Activated CD8-positive, alpha-beta memory T cell treated with anti-CD3 and anti-CD28 coated beads, Interleukin-2, amount 50 U/mL, for 4 hours (primary cell): ENCODE measurements around the gene CLDN22.
"Not testable (repeated sequence)": the region's sequence is repeated elsewhere in the genome, so short reads cannot be mapped to it uniquely, and the experiment has no call there.

Experiments used
- DNase-seq: peaks from one replicate; pipeline ENCODE4 v3.0.0-alpha.2; 2020

CLDN22 gene

DNA sequence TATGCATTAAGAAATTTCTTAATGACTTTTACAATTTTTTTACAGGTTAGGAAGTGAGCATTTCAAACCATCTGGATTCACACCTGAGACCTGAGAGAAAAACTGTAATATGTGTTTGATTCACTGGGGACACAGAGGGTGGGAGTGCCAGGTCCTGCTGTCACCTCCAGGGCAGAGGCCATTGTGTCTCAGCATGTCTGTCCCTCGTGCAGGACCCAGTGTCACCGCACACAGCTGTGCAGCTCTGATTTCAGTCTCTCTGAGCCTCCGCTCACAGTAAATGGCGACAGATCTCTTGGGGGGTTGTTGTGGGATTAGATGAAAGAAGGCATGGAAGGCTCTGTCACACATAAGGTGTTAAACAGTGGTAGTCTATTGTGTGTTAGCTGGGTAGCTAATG is 25.2 kb upstream of the CLDN22 start:
- no peak for DNase-seq

DNA sequence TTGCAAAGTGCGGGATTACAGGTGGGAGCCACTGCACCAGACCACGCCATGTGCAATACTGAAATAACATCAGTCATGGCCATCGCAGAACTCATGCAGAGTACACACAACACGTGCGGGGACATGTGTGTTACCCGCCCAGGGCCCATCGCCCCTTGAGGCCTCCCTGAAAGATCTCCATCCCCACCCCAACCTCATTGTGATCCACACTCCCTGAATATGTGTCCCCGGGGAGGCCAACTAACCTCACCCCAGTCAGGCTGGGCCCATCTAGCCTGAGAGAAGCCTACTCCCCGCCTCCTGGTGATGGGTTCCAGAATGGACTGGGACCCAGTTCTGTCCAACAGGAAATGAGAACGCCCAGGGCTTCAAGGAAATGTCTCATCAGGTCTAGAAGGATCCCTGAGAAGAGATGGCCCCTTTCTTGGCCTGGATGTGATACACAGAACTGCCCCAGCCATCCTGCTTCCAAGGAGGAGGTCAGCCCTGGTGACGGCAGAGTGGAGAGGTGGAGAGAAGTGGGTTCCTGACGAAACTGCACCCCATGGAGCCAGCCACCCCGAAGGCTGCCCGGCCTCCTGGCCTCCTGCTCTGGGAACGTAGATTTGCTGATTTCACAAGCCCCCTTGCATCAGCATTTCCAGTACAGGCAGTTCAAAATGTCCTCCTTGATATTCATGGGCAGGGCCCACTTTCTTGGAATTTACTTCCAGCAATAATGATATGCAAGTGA is 24.6 kb upstream of the CLDN22 start:
- DNase-seq = no peak

DNA sequence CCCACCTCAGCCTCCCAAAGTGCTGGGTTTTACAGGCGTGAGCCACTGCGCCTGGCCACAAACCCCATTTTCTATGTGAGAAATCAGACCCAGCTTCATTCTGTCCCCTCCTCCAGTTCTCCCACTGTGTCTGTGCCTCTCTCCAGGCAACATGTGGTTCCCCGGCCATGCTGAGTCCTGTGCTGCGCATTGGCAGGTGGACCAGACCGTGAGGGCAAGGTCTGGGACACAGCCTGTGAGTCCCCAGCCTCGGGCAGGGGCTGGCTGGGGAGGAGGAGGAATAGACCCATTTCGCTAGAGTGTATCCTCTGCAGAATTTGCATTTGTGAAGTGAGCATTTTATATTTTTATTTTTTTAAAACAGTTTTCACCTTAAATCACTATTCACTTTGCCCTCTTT is 23.7 kb upstream of the CLDN22 start:
- no peak for DNase-seq

DNA sequence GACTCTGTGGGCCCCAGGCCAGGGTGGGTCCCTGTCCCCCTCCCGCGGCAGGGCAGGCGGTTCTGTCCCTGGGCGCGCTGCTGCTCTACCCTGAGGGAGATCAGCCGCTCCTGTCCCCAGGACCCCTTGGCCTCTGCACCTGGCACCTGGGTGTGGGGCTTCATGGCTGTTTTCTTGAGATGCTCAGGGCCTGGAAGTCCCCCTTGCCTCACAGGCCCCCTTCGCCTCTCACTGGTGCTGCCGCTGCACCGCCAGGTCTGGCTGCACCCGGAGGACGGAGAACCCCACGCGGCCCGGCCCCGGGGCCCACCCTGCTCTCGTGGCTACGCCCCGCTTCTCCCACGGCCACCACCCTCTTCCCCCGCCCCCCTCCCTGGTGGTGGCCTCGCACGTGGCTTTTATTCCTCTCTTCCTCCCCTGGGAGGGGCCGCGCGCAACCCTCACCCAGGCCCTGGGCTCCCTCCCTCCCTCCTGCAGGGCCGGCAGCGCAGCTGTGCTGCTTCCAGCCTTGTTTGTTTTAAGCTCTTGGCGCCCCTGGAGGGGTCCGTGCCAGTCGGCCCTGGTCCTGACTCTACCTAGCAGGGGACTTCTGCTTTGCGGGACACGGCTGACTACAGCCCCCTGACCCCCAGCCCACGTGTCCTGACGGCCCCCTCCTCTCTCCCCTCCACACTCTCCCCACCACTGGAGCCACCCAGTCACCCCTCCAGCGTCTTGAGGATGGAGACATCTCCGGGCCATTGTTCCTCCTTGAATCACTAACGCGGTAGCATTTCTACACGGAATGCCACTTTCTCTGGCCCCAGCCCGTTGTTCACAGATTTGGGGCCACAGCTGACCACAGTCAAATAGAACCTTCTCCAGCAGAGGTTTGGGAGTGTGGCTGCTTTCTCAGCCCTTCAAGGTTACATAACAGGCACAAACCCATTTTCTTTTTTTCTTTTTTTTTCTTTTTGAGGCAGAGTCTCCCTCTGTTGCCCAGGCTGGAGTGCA is 22.8 kb upstream of the CLDN22 start:
- DNase-seq = no peak

DNA sequence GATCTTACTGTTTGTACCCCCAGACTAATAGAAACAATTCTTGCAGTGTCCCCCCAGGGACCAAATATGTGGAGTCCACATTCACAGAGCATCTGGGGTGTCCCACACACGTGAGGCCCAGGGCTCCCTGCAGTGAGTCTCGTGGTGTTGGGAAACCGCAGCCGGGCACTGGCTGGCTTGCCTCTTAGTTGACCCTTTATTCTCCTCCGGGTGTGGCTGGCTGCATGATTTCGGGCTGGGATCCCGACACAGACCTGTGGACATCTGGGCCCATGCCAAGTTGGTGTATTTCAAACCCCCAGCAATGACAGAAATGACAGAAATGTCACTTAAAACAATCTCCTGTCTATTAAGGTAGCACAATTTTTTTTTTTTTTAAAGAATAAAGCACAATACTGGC is 17.8 kb upstream of the CLDN22 start:
- DNase-seq = no peak

DNA sequence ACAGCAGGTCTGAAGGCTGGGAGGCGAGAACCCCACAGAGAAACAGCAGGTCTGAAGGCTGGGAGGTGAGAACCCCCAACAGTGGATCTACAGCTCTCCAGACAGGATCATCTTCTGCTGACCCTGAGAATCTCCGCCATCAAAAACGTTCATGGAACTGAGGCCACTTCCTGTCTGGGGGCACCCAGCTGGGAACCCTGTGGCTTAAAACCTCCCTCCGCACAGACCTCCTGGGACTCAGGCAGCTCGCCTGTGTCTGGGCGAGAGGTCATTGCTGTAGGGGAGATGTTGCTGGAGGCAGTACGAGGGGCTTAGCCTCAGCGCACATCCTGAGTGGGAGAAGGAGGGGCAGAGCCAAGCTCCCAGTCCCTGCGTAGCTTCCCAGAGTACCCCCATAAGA is 17.3 kb upstream of the CLDN22 start:
- no peak for DNase-seq

DNA sequence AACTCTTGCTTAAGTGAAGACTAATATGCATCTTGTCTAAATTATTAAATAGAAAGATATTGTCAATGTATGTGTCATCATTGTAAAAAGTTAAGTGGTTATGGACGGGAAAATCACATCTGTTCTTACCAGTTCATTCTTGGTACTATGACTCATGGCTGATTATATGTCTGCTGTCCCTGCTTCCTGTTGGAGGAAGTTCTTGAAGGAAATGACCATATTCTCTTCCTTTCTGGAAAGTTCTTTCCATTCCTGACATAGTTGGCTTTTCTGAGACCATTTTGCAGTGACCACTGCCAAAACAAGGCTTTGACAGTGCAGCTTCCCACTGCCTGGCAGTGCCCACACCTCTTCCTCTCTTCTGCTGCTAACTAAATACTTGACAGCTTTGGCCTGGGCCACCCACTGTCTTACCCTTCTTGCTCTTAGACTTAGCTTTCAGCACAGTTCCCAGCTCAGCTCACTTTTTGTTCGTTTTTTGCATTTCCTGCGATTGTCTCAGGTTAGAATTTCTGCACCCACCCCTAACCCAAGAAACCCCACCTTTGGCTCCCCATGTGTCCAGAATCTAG is 15.4 kb upstream of the CLDN22 start:
- DNase-seq = no peak

DNA sequence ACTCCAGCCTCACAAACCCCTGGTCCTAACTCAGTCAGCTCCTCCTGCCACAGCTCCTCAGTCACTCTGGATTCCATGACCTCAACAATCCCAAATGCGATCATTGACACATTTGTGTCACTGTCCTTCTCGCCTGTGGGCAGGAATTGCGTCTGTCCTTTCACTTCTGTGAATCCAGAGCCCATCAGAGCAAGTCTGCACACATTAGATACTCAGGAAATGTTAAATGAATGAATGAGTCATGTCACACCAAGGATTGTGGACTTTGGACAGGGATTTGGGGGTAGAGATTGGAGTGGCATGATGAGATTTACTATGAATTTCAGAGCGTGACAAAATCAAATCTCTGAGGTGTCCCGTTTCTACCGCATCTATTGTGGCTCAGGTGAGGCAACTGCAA is 13.9 kb upstream of the CLDN22 start:
- DNase-seq = no peak

DNA sequence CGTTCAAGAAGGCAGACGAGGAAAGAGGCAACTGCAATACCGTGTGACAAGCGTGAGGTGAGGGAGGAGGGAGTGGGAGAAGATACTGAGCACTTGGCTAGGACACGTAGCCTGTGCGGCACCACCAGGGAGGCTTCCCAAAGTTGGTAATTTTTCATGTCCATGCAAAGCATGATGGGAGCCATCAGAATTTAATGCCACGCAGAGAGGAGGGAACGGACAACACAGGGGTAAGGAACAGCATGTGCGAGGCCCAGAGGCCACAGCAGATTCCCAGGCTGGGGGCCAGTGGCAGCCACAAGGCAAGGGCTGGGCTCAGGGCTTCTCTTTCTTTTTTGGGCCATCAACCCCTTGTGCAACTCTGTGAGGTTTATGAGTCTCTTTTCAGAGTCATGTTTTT is 13.1 kb upstream of the CLDN22 start:
- DNase-seq = no peak

DNA sequence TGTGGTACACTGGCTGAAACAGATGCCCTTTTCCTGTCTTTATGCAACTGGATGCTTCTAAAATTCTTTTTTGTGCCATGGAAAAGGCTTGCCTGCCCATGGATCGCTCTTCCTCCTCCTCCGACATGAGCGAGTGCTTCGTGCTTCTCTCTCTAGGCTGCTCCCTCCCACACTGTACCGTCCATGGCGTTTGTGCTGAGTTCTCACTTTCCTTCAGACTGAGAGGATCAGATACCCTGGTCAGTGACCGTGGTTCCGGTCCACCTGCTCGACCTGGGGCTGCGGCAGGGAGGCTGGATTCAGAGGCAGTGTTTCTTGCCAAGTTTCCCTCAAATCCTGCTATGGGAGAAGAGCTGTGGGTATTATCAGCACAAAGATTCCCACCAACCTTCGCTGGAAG is 12.4 kb upstream of the CLDN22 start:
- DNase-seq = no peak

DNA sequence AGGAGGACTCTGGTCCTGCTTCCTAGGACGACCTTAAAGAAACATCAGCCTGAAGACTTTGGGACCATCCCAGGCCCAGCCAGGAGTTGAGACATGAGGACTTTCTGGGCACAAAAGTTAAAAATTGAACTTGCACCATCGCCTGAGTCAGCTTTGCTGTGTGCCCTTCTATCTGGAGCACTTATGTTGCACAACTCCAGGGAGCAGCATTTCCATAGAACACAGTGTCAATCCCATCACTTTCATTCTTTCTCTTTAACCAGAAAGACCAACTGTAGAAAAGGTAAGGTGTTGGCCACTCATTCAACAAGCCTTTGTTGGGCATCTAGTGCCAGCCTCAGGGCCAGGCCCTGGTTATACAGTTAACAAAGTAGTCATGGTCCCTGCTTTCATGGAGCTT is 10.8 kb upstream of the CLDN22 start:
- DNase-seq = no peak

DNA sequence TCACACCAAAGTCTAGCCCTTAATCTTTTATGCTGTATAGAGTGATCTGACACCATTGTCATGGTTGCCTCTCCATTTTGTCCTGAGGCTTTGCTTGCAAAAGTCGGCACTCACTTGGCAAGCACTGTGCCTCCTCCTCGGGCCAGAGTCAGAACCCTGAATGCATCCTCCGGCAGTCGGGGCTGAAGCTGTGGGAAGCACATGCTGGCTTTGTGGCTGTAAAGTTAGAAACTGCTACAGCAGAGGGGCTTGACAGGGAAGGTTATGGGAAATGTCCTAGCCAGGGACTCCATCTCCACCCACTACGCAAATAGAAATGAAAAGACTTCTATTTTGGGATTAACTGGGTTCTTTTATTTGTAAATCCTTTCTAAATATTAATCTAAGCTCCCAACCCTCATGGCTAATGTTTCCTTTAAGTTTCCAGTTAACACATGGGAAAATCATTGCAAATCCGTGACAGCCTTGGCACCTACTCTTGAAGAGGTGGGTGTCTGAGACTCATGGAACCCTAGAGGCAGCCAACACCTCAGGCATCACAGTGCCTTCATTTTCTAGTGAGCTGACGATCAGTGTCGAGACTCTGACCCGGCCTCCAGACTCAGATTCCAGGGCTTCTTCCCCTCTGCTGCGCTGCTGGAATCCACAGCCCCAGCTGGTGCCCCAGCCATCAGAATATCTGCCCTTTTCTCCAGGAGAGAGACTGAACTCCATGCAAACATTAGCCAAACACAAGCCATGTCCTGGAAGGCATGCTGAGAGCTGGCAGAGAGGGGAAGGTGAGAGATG is 10.1 kb upstream of the CLDN22 start:
- DNase-seq = no peak

DNA sequence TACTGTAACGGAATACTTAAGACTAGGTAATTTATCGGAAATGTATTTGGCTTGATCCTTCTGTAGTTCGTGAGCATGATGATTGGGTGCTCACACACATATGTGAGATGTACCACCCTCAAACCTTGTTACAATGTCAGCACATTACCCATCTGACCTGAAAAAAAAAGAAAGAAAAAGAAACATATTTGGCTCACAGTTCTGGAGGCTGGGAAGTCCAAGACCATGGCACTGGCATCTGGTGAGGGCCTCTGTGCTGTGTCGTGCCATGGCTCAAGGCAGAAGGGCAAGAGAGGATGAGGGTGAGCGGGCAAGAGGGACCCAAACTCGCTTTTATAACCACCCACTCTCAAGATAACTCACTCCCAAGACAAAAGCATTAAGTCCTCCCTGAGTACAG is 9.2 kb upstream of the CLDN22 start:
- no peak for DNase-seq

DNA sequence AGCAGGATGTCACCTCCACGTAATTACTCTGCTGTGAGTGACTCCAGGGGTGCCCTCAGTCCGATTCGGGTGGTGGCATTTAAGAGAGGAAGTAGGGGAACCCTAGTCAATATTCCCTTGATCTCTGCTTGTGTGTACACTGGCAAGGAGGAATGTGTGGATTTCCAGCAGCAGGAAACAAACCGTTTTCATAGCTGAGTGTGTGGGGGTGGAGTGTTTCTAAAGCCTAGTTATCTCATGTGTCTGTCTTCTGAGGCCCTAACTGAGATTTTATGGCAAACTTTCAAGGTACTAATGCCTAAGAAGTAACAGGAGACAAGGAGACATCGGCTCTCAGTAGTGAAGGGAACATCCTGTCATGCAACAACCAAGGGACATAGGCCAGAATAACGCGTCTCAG is 8.8 kb upstream of the CLDN22 start:
- no peak for DNase-seq

DNA sequence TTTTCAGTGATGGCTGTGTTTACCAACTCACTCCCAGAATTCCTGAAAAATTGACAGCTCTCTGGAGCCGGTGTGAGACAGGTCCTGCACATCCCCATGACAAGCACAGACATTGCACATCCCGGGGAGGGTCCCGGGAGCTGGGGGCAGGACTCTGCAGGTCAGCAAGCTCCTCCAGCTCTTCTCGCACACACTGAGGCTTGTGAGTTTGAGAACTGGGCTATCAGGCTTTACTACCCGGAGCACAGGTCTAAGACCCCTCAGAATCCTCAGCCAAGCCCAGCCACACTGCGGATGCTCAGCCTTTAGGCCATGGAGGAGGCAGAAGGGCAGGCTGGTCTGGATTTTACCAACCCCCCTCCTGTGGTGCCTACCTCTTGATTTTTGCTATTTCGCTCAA is 7.8 kb upstream of the CLDN22 start:
- no peak for DNase-seq

DNA sequence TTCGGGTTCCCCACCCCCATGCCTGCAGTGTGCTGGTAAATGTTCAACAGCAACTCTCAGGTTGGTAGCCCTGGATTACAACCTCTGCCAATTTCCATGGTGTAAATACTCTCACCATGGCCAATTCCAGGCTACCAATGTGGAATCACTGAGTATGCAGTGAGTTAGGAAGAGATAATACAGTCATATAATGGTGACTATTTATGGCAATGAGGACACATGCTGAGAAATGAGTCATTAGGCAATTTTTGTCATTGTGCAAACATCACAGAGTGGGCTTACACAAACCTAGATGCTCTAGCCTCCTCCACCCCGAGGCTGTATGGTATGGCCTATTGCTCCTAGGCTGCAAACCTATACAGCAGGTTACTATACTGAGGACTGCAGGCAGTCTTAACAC is 6.8 kb upstream of the CLDN22 start:
- no peak for DNase-seq

DNA sequence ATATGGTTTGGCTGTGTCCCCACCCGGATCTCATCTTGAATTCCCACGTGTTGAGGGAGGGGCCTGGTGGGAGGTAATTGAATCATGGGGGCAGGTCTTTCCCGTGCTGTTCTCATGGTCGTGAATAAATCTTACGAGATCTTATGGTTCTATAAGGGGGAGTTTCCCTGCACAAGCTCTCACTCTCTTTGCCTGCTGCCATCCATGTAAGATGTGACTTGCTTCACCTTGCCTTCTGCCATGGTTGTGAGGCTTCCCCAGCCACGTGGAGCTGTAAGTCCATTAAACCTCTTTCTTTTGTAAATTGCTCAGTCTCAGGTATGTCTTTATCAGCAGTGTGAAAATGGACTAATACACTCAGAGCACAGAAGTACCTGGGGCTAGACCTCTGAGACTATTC is 6.3 kb upstream of the CLDN22 start:
- DNase-seq = not testable (repeated sequence)

DNA sequence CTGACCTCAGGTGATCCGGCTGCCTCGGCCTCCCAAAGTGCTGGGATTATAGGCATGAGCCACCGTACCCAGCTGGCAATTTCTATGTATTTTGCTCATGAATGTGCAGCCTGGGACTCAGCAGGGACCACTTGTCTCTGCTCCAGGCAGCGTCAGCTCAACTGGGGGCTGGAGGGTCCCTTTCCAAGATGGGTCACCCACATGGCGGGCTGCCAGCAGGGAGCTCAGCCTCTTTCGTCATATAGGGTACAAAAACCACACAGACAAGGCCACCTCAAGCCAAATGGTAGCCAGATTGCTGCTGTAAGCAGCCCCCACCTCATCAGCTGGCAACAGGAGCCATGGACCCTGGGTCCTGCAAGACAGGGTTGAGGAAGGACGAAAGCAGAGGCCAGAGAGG is 4.5 kb upstream of the CLDN22 start:
- DNase-seq = no peak

DNA sequence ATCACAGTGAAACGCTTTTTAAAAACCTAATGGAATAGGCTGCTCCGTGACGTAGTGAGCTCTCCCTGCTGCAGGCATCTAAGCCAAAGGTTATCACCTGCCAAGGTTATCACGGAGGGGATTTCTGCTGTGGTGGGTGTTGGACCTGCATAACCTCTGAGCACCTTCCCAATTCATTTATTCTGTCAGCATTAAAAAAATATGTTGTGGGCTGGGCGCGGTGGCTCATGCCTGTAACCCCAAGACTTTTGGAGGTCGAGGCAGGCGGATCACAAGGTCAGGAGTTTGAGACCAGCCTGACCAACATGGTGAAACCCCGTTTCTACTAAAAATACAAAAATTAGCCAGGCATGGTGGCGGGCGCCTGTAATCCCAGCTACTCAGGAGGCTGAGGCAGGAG is 4.0 kb upstream of the CLDN22 start:
- DNase-seq = not testable (repeated sequence)

DNA sequence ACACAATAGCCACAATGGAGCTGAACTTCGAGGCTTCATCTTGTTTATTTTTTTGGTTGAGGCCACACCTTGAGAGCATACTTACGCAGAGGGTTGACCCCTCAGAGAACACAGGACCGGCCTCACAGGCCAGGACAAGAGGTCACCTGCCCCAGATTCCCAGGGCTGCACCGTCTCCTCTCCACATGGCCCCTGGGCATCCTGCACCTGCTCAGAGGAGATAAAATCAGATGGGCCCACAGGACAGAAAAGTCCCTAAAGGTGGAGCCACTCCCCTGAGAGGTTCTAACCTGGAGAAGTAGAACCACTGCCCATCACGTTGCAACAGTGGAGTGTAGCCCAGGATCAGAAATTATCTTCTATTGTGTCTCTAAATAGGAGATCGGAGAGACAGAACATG is 3.2 kb upstream of the CLDN22 start:
- DNase-seq = no peak

DNA sequence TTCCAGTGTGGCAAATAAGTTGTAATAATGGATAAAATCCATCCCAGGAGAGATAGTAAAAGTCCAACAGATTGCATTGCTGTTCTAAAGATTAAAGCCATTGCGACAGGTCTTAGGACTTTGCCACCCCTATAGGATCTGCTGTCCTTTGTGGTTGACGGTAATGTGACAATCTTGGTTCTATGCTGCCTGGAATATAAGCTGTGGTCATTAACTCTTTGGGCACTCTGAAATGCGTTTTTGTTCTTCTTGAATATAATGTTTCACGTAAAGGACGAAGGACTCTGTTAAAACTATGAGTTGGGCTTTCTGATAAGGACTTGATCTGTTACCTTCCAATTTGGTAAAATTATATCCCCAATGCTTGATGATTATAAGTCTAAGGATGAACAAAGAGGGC is 2.2 kb upstream of the CLDN22 start, which contains the start of gene CLDN24:
Gene CLDN24 (minus strand): TSS at position 101 of the 400 bp plus-strand sequence. CDS start 0 bp downstream, at position 101.
- DNase-seq = no peak

DNA sequence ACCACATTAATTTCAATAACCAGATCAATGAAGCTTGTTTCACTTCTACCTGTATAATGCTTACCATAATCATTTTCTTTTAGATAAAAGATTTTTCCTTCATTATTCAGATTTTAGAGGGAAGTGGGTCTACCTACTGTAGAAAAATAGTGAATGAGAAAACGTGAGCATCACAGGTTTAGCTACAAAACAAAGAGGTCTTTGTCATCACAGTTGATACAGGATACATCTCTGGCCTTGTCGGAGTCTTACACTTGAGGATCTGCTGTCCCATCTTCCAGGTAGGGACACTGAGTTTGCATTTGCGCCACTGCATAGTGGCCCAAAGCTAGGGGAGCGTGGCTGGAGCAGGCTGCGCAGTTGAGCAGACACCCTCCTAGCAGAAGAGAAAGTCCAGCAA is 1.4 kb upstream of the CLDN22 start:
- no peak for DNase-seq

DNA sequence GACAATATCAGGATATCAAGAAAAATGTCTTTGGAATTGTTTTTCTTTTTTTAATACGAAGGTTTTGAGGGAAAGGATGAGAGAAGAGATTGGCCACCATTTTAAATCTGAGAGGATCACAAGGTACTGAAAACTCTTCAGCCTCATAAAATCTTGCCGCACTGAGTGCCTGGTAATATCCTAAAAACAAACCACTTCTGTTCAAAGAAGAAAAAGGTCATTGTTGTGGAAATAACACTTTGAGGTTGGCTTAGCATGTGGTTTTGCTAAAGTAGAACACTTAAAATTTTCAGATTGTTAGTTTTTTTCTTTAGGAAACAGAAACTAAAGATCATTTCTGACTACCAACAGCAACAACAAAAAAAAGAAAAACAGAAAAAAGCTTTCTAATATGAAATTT is 1.0 kb upstream of the CLDN22 start:
- no peak for DNase-seq
